ENCODE measurements around the gene SPRING1. TPM values are rescaled to one million over a fixed set of nuclear protein-coding genes. Genes with fewer than 3 reads are reported as not detected.

SPRING1 gene
- total and polyA plus RNA-seq, 4 donors, result 6.0 to 11.7 (median 8.4) TPM

DNA sequence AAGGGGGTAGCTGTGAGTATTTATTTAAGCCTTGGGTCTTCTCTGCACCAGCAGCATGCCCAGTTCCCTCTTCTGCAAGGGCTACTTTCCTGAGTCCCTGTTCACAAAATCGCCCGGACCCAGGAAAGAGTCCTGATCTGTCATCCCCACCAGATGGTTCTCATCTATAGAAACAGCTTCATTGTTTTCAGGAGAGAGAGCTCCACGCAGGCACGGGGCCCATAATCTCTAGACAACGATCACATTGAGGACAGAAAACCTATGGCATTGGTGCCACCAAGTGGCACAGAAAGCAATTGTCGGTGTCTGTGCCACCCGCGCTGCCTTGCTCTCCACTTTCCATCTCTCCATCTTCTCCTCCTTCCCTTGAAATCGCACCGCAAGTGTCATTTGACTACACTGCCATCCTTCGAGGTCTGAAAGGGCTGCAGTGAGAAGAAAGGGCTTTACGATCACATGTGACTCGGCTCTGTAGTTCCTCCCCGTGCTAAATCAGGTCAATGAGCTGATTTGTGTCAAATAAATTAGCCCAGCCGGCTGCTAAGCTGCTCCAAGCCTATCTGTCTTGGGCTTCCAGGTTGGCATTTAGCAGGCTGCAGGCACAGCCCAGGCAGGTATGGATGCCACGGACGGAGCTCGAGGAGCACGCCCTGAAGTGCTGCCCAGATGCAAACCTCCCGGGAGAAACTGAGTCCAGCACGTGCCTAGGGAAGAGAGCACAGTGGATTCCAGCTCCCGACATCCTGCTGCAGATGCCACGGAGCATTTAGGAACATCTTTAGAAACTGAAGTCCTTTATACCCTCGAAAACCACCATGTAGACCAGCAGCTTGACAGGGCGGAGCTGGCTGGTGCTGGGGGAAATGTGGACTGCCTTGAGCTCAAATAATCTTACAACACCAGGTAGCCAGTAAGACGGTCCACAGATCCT lies 28.8 kb downstream of the SPRING1 start:
- H3K27me3 ChIP-seq (ENCODE audit: control insufficient read depth in 4 of 4, insufficient read depth in 4 of 4, low read length in 3 of 4), result no peaks in the 10 kb centered on the region
- no peak for DNase-seq (ENCODE audit: low spot score)
- WGBS, result 28% methylated on average over 26 of the region's 26 CpGs
- H3K36me3 ChIP-seq (ENCODE audit: control insufficient read depth in 4 of 4, insufficient read depth in 3 of 4, low read depth in 1 of 4, low read length in 3 of 4), result no peaks in the 10 kb centered on the region
- no peak overlapping the region for H3K9ac ChIP-seq (ENCODE audit: low read depth in 1 of 2, low read length in 2 of 2)
- peaks cover 0 to 7% (median 2%) of the 10 kb centered on the region in 4 donors for H3K4me1 ChIP-seq (ENCODE audit: control insufficient read depth in 4 of 4, insufficient read depth in 4 of 4, low read length in 3 of 4)
- no peak for TF ChIP-seq FOXA2 (IDR thresholded peaks at IDR 0.05)
- TF ChIP-seq GABPA (IDR thresholded peaks at IDR 0.05 in 1 of 2, conservative IDR thresholded peaks at IDR 0.05 in 1 of 2), result no peak
- TF ChIP-seq MAX (IDR thresholded peaks at IDR 0.05), result no peak
- no peak for TF ChIP-seq FOXA1 (IDR thresholded peaks at IDR 0.05)
- TF ChIP-seq NR2F2 (IDR thresholded peaks at IDR 0.05), result no peak
- no peak for TF ChIP-seq SP1 (IDR thresholded peaks at IDR 0.05)
- TF ChIP-seq TAF1 (conservative IDR thresholded peaks at IDR 0.05), result no peak
- TF ChIP-seq HNF4A (conservative IDR thresholded peaks at IDR 0.05), result no peak
- peak; percentile 92 to 93 for TF ChIP-seq RAD21 (IDR thresholded peaks at IDR 0.05)
- TF ChIP-seq, protein P1, sequence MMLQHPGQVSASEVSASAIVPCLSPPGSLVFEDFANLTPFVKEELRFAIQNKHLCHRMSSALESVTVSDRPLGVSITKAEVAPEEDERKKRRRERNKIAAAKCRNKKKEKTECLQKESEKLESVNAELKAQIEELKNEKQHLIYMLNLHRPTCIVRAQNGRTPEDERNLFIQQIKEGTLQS (IDR thresholded peaks at IDR 0.05), result no peak
- TF ChIP-seq, protein P2, sequence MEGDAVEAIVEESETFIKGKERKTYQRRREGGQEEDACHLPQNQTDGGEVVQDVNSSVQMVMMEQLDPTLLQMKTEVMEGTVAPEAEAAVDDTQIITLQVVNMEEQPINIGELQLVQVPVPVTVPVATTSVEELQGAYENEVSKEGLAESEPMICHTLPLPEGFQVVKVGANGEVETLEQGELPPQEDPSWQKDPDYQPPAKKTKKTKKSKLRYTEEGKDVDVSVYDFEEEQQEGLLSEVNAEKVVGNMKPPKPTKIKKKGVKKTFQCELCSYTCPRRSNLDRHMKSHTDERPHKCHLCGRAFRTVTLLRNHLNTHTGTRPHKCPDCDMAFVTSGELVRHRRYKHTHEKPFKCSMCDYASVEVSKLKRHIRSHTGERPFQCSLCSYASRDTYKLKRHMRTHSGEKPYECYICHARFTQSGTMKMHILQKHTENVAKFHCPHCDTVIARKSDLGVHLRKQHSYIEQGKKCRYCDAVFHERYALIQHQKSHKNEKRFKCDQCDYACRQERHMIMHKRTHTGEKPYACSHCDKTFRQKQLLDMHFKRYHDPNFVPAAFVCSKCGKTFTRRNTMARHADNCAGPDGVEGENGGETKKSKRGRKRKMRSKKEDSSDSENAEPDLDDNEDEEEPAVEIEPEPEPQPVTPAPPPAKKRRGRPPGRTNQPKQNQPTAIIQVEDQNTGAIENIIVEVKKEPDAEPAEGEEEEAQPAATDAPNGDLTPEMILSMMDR (IDR thresholded peaks at IDR 0.05; ENCODE audit: low read depth, low read length, missing input control), result peak; percentile 83
- TF ChIP-seq YY1 (IDR thresholded peaks at IDR 0.05), result no peak
- H3K4me3 ChIP-seq (ENCODE audit: low read depth in 1 of 3, low read length in 3 of 3), result no peak overlapping the region
- H3K27ac ChIP-seq (ENCODE audit: low read depth in 1 of 2, low read length in 2 of 2), result no peak overlapping the region
- H3K9me3 ChIP-seq (ENCODE audit: control insufficient read depth in 4 of 4, low read length in 3 of 4), result no peaks in the 10 kb centered on the region

- H3K36me3 ChIP-seq (ENCODE audit: control insufficient read depth in 4 of 4, insufficient read depth in 3 of 4, low read depth in 1 of 4, low read length in 3 of 4), result no peaks in the 10 kb centered on the region
- H3K4me1 ChIP-seq (ENCODE audit: control insufficient read depth in 4 of 4, insufficient read depth in 4 of 4, low read length in 3 of 4), result peaks cover 0 to 9% (median 5%) of the 10 kb centered on the region in 4 donors
- WGBS, result 89% methylated on average over 9 of the region's 9 CpGs
- DNase-seq (ENCODE audit: low spot score), result no peak
- no peak for TF ChIP-seq RXRA (IDR thresholded peaks at IDR 0.05)
- TF ChIP-seq JUND (IDR thresholded peaks at IDR 0.05), result no peak
- TF ChIP-seq MAX (IDR thresholded peaks at IDR 0.05), result no peak
- no peak for TF ChIP-seq FOXA1 (IDR thresholded peaks at IDR 0.05)
- TF ChIP-seq TAF1 (conservative IDR thresholded peaks at IDR 0.05), result no peak
- TF ChIP-seq, protein P3, sequence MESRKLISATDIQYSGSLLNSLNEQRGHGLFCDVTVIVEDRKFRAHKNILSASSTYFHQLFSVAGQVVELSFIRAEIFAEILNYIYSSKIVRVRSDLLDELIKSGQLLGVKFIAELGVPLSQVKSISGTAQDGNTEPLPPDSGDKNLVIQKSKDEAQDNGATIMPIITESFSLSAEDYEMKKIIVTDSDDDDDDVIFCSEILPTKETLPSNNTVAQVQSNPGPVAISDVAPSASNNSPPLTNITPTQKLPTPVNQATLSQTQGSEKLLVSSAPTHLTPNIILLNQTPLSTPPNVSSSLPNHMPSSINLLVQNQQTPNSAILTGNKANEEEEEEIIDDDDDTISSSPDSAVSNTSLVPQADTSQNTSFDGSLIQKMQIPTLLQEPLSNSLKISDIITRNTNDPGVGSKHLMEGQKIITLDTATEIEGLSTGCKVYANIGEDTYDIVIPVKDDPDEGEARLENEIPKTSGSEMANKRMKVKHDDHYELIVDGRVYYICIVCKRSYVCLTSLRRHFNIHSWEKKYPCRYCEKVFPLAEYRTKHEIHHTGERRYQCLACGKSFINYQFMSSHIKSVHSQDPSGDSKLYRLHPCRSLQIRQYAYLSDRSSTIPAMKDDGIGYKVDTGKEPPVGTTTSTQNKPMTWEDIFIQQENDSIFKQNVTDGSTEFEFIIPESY (IDR thresholded peaks at IDR 0.05), result no peak
- TF ChIP-seq EGR1 (IDR thresholded peaks at IDR 0.05; ENCODE audit: low read depth in 2 of 2), result no peak
- no peak for TF ChIP-seq GABPA (IDR thresholded peaks at IDR 0.05 in 1 of 2, conservative IDR thresholded peaks at IDR 0.05 in 1 of 2)
- TF ChIP-seq REST (IDR thresholded peaks at IDR 0.05), result no peak
- TF ChIP-seq, protein P2 (IDR thresholded peaks at IDR 0.05; ENCODE audit: low read depth, low read length, missing input control), result no peak
- no peak for TF ChIP-seq HNF4G (IDR thresholded peaks at IDR 0.05)
- no peak for TF ChIP-seq NR2F2 (IDR thresholded peaks at IDR 0.05)
- no peak for TF ChIP-seq SP1 (IDR thresholded peaks at IDR 0.05)
- H3K4me3 ChIP-seq (ENCODE audit: low read depth in 1 of 3, low read length in 3 of 3), result no peak overlapping the region
- H3K9me3 ChIP-seq (ENCODE audit: control insufficient read depth in 4 of 4, low read length in 3 of 4), result no peaks in the 10 kb centered on the region
- H3K9ac ChIP-seq (ENCODE audit: low read depth in 1 of 2, low read length in 2 of 2), result no peak overlapping the region
- no peak overlapping the region for H3K27ac ChIP-seq (ENCODE audit: low read depth in 1 of 2, low read length in 2 of 2)
- no peaks in the 10 kb centered on the region for H3K27me3 ChIP-seq (ENCODE audit: control insufficient read depth in 4 of 4, insufficient read depth in 4 of 4, low read length in 3 of 4)
These were observed 30.1 kb downstream of the SPRING1 start for GRCh38 chr12:116707751-116708150.
